H9 (cell line): Measurements from ENCODE around the gene ARL17A. TPM values are rescaled to one million over a fixed set of nuclear protein-coding genes. Genes with fewer than 3 reads are reported as not detected.
"Not testable (repeated sequence)": the region's sequence is repeated elsewhere in the genome, so short reads cannot be mapped to it uniquely, and the experiment has no call there.

Source experiments
- DNase-seq: peaks from one replicate; pipeline ENCODE4 v3.0.0-alpha.2; 2017
- H2AFZ ChIP-seq: one replicate; pipeline ENCODE4 v1.6.1; 2013; ENCODE audit warnings: mild to moderate bottlenecking, low read length, control low read depth, moderate library complexity
- H2AK5ac ChIP-seq: 2 replicates; pipeline ENCODE4 v1.6.1; 2013; ENCODE audit warnings: low read length, control low read depth, mixed read lengths; ENCODE audit not compliant: insufficient read length
- H2BK120ac ChIP-seq: one replicate; pipeline ENCODE4 v1.6.1; 2013; ENCODE audit warnings: low read depth, mild to moderate bottlenecking, low read length, control low read depth, inconsistent platforms; ENCODE audit not compliant: poor library complexity, severe bottlenecking
- H2BK12ac ChIP-seq: 2 replicates; pipeline ENCODE4 v1.6.1; 2013; ENCODE audit warnings: low read length, control low read depth, mixed read lengths, low read depth; ENCODE audit not compliant: insufficient read length
- H2BK15ac ChIP-seq: 2 replicates; pipeline ENCODE4 v1.6.1; 2013; ENCODE audit warnings: low read depth, low read length, control low read depth
- H2BK20ac ChIP-seq: one replicate; pipeline ENCODE4 v1.6.1; 2013; ENCODE audit warnings: low read depth, mild to moderate bottlenecking, low read length, control low read depth, inconsistent platforms; ENCODE audit not compliant: poor library complexity, severe bottlenecking
- H2BK5ac ChIP-seq: 2 replicates; pipeline ENCODE4 v1.6.1; 2013; ENCODE audit warnings: low read length, control low read depth, mixed read lengths; ENCODE audit not compliant: insufficient read length
- H3K14ac ChIP-seq: 2 replicates; pipeline ENCODE4 v1.6.1; 2013; ENCODE audit warnings: low read length, control low read depth; ENCODE audit not compliant: insufficient read depth
- H3K18ac ChIP-seq: 2 replicates; pipeline ENCODE4 v1.6.1; 2013; ENCODE audit warnings: low read depth, mild to moderate bottlenecking, mixed read lengths, low read length, control low read depth; ENCODE audit not compliant: insufficient read length
- H3K23ac ChIP-seq: 2 replicates; pipeline ENCODE4 v1.6.1; 2013; ENCODE audit warnings: low read length, control low read depth, mixed read lengths, low read depth; ENCODE audit not compliant: insufficient read length
- H3K23me2 ChIP-seq: 2 replicates; pipeline ENCODE4 v1.6.1; 2013; ENCODE audit warnings: low read depth, mild to moderate bottlenecking, mixed read lengths, low read length, control low read depth; ENCODE audit not compliant: insufficient read length, poor library complexity, severe bottlenecking
- H3K27ac ChIP-seq: 2 replicates; pipeline ENCODE4 v1.5.1; 2013; ENCODE audit warnings: low read length, control low read depth, mixed read lengths, low read depth; ENCODE audit not compliant: insufficient read length
- H3K27me3 ChIP-seq: 2 replicates; pipeline ENCODE4 v1.6.1; 2013; ENCODE audit warnings: low read length, control low read depth, inconsistent platforms; ENCODE audit not compliant: insufficient read depth
- H3K4ac ChIP-seq: 2 replicates; pipeline ENCODE4 v1.6.1; 2013; ENCODE audit warnings: low read depth, mild to moderate bottlenecking, control low read depth, inconsistent platforms, low read length, moderate library complexity
- H3K4me1 ChIP-seq: 2 replicates; pipeline ENCODE4 v1.6.1; 2013; ENCODE audit warnings: low read length, control low read depth, inconsistent platforms; ENCODE audit not compliant: insufficient read depth
- H3K4me2 ChIP-seq: 2 replicates; pipeline ENCODE4 v1.6.1; 2013; ENCODE audit warnings: low read length, control low read depth, mixed read lengths; ENCODE audit not compliant: insufficient read length, insufficient read depth
- H3K56ac ChIP-seq: 2 replicates; pipeline ENCODE4 v1.6.1; 2013; ENCODE audit warnings: low read depth, mild to moderate bottlenecking, mixed read lengths, low read length, control low read depth; ENCODE audit not compliant: insufficient read length
- H3K79me1 ChIP-seq: 2 replicates; pipeline ENCODE4 v1.6.1; 2013; ENCODE audit warnings: low read depth, mild to moderate bottlenecking, moderate library complexity, low read length, control low read depth, inconsistent platforms; ENCODE audit not compliant: insufficient read depth, poor library complexity, severe bottlenecking
- H3K79me2 ChIP-seq: 2 replicates; pipeline ENCODE4 v1.6.1; 2013; ENCODE audit warnings: low read length, control low read depth, inconsistent platforms; ENCODE audit not compliant: insufficient read depth
- H3K9ac ChIP-seq: 2 replicates; pipeline ENCODE4 v1.6.1; 2013; ENCODE audit warnings: low read length, control low read depth, mixed read lengths; ENCODE audit not compliant: insufficient read length; ENCODE audit errors: extremely low read depth
- H3K9me3 ChIP-seq: one replicate; pipeline ENCODE4 v1.6.1; 2013; ENCODE audit warnings: low read depth, low read length, inconsistent platforms; ENCODE audit not compliant: control insufficient read depth
- H3T11ph ChIP-seq: one replicate; pipeline ENCODE4 v1.6.1; 2013; ENCODE audit warnings: mild to moderate bottlenecking, low read length, control low read depth, inconsistent platforms
- H4K20me1 ChIP-seq: one replicate; pipeline ENCODE4 v1.6.1; 2013; ENCODE audit not compliant: control insufficient read depth, insufficient read length, insufficient read depth
- H4K5ac ChIP-seq: 2 replicates; pipeline ENCODE4 v1.6.1; 2013; ENCODE audit warnings: low read depth, mild to moderate bottlenecking, mixed read lengths, low read length, control low read depth; ENCODE audit not compliant: insufficient read length
- H4K8ac ChIP-seq: replicated peaks from 2 replicates; pipeline ENCODE4 v1.6.1; 2013; ENCODE audit warnings: low read length, control low read depth, mixed read lengths, low read depth; ENCODE audit not compliant: insufficient read length
- H4K91ac ChIP-seq: 2 replicates; pipeline ENCODE4 v1.6.1; 2013; ENCODE audit warnings: low read depth, mild to moderate bottlenecking, moderate library complexity, mixed read lengths, low read length, control low read depth; ENCODE audit not compliant: insufficient read length
- H3K27ac Mint-ChIP-seq, 3 experiments: 2 replicates in 2 of 3; 3 replicates in 1 of 3; pipeline ENCODE4 v1.8.0; 2020 to 2021; ENCODE audit warnings: mixed read lengths in 3 of 3, mild to moderate bottlenecking in 1 of 3, moderate library complexity in 1 of 3
- H3K27me3 Mint-ChIP-seq: 2 replicates; pipeline ENCODE4 v1.8.0; 2021; ENCODE audit warnings: low read depth, mild to moderate bottlenecking, moderate library complexity, mixed read lengths
- H3K36me3 Mint-ChIP-seq, 3 experiments: 2 replicates in 2 of 3; 3 replicates in 1 of 3; pipeline ENCODE4 v1.8.0; 2020 to 2021; ENCODE audit warnings: low read depth in 3 of 3, mixed read lengths in 3 of 3; ENCODE audit not compliant: insufficient read depth in 1 of 3
- H3K4me1 Mint-ChIP-seq, 2 experiments: 2 replicates each; pipeline ENCODE4 v1.8.0; 2020; ENCODE audit warnings: mixed read lengths in 2 of 2
- H3K4me3 Mint-ChIP-seq, 2 experiments: 2 replicates in 1 of 2; 3 replicates in 1 of 2; pipeline ENCODE4 v1.8.0; 2020 to 2021; ENCODE audit warnings: mild to moderate bottlenecking in 2 of 2, mixed read lengths in 2 of 2, moderate library complexity in 1 of 2
- H3K9me3 Mint-ChIP-seq, 2 experiments: 2 replicates in 1 of 2; 3 replicates in 1 of 2; pipeline ENCODE4 v1.8.0; 2020; ENCODE audit warnings: mild to moderate bottlenecking in 2 of 2, mixed read lengths in 2 of 2, moderate library complexity in 1 of 2
- WGBS: extraction: QIAGEN DNeasy Blood & Tissue Kit; methylation state at CpG from one replicate; pipeline ENCODE4 v1.1.7; 2013; ENCODE audit warnings: missing lambda C conversion rate, low lambda C conversion rate, mixed read lengths; ENCODE audit not compliant: insufficient read length; ENCODE audit errors: extremely low coverage; 5-methylcytosine and 5-hydroxymethylcytosine counted together
- long read RNA-seq: library from polyadenylated mRNA; unstranded; transcript quantifications from one replicate; pipeline ENCODE4 v2.0.0, GENCODE V29; 2020
- total RNA-seq: library from RNA; stranded (reverse); gene quantifications from 2 replicates; pipeline ENCODE4 v1.2.1, GENCODE V29; 2021

The ARL17A gene
- 10.4 and 12.2 TPM in 2 replicates for total RNA-seq
- long read RNA-seq, transcript ARL17A-206 (4 exons, 524 nt): minor isoform, 7 of 37 reads
- long read RNA-seq, transcript ARL17A-202 (4 exons, 3,945 nt): major isoform, 13 of 37 reads
- long read RNA-seq, partial matches to known transcripts: 1 of 37 reads
- long read RNA-seq, other reads (novel, unspliced or antisense): 16 of 37 reads

DNA sequence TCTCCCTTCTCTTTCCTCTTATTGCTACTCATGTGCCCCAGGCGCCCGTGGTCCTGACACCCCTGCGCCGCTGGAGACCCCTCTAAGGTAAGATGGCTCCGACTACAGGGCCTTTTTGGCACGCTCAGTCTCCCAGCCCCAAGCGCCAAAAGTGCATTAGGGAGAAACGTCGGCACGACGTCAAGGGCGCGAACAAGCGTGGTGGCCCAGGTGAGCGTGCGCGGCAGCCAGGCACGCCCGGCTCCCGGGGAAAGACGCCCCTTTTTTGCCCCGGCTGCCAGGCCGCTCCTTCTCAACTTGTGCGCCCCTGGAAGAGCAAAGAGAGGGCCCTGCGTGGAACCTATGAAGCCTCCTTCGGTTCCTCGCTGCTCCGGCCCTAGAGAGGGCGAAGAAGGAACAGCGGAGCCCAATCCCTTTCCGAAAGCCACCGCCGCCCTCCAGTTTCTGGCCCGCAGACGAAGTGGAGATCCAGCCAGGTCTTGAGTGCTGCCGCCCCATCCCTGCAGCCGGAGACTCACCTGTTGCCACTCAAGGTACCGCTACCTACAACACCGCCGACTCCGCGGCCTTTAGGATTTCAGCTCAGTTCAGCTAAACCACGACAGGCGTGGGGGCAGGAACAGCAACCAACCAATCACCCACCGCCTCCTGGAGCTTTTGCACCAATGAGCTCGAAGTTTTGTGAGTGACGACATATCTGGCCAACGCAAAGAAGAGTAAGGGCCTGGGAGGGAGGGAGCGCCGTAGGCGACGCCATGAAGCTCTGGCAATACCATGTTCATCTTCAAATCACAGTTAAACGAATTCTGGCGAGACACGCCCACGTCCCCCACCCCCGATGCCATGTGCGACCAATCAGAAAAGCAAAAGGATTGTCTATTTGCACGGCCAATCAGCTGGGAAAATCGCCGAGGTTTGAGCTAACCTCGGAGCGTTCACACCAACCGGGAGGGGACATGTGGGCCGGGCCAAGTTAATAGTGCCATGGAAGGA lies at the start of gene ARL17A:
ARL17A (minus strand) TSS at position 609 of the 993 bp plus-strand sequence. CDS start 3,369 bp downstream, outside the sequence.
- H3K27me3 ChIP-seq, H3K23ac ChIP-seq, H2AFZ ChIP-seq, H2AK5ac ChIP-seq, H3K36me3 Mint-ChIP-seq, H3K79me2 ChIP-seq, H2BK120ac ChIP-seq, H3K4ac ChIP-seq, H2BK5ac ChIP-seq, H2BK15ac ChIP-seq, H3K79me1 ChIP-seq, DNase-seq, H3K4me1 ChIP-seq, H3K4me3 Mint-ChIP-seq, H3K23me2 ChIP-seq, H4K8ac ChIP-seq, H3K4me1 Mint-ChIP-seq, H4K20me1 ChIP-seq, H3K18ac ChIP-seq, H2BK20ac ChIP-seq, H3K27ac Mint-ChIP-seq, H3K56ac ChIP-seq, H3K27ac ChIP-seq, H4K5ac ChIP-seq, H2BK12ac ChIP-seq, H4K91ac ChIP-seq, H3K9me3 Mint-ChIP-seq, H3K27me3 Mint-ChIP-seq, H3K9ac ChIP-seq, H3K9me3 ChIP-seq, H3K4me2 ChIP-seq, H3T11ph ChIP-seq, H3K14ac ChIP-seq: not testable (repeated sequence)
- no CpG with 5 or more reads among the region's 65 CpGs for WGBS

DNA sequence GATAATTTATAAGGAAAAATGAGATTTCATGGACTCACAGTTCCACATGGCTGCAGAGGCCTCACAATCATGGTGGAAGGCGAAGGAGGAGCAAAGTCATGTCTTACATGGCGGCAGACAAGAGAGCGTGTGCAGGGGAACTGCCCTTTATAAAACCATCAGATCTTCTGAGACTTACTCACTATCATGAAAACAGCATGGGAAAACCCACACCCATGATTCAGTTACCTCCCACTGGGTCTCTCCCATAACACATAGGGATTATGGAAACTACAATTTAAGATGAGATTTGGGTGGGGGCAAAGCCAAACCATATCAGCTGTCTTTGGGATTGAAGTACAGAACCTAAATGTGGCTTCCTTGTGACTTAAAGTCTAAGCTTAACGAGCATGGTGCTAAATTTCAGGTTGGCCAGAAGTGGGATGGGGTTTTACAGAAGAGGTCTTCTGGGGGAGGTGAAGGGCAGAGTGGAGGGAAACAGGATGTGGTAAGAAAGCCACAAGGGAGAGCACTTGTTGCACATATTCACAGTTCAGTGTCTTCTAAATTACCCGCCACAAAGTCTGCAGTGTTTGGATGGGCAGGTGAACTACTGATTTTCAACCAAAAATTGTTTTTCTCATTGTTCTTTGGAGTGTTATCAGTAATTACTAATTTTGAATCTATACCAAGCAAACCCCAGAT lies 49.4 kb upstream of the ARL17A start:
- H3K27me3 Mint-ChIP-seq, H3K27me3 ChIP-seq, H2BK15ac ChIP-seq, H4K8ac ChIP-seq, H4K91ac ChIP-seq, H2BK120ac ChIP-seq, H3K18ac ChIP-seq, DNase-seq, H3K14ac ChIP-seq, H3K56ac ChIP-seq, H4K5ac ChIP-seq, H3T11ph ChIP-seq, H3K36me3 Mint-ChIP-seq, H3K23me2 ChIP-seq, H3K4me1 Mint-ChIP-seq, H3K27ac ChIP-seq, H3K9me3 ChIP-seq, H3K27ac Mint-ChIP-seq, H3K9me3 Mint-ChIP-seq, H3K4ac ChIP-seq, H3K4me2 ChIP-seq, H2AK5ac ChIP-seq, H2BK12ac ChIP-seq, H3K9ac ChIP-seq, H4K20me1 ChIP-seq, H2BK20ac ChIP-seq, H3K4me1 ChIP-seq, H3K23ac ChIP-seq, H3K4me3 Mint-ChIP-seq, H3K79me1 ChIP-seq, H2BK5ac ChIP-seq, H2AFZ ChIP-seq, H3K79me2 ChIP-seq: not testable (repeated sequence)
- WGBS: no CpG with 5 or more reads among the region's 5 CpGs
